Measurements from ENCODE around the gene FSIP2. TPM values are rescaled to one million over a fixed set of nuclear protein-coding genes. Genes with fewer than 3 reads are reported as not detected.

The FSIP2 gene
- total RNA-seq, 1 experiment from 2014 or later, result 2.2 TPM

DNA sequence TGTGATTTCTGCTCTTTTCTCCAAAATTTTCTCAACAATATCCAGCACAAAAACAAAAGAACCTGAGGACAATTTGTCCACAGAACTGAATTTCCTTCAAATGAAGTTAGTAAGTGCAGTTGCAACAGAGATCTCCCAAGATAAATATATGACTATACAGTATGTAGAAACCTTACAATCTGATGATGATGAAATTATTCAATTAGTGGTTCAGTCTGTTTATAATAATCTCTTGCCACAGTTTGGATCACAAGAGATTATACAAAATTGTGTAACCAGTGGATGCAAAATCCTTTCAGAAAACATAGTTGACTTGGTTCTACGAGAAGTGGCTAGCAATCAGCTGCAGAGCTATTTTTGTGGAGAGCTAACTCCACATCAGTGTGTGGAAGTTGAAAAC is 68.7 kb downstream of the FSIP2 start:
- DNase-seq (ENCODE audit: low spot score), result no peak
- ChIA-PET CTCF (no interaction called here), POLR2A (no interaction called here)
- Mint-ChIP-seq H3K9me3 (peaks cover 10% of the 10 kb centered on the region), H3K27ac (no peak overlapping the region), H3K4me3 (no peak overlapping the region), H3K27me3 (ENCODE audit: low read depth) (no peaks in the 10 kb centered on the region), H3K36me3 (peaks cover 7% of the 10 kb centered on the region), H3K4me1 (no peaks in the 10 kb centered on the region; the same call in 1 of the 2 replicates)
- no peak for ATAC-seq
- TF ChIP-seq FOXK1 (CRISPR knock-in tag; IDR thresholded peaks at IDR 0.05) (no peak), PRRX2 (CRISPR knock-in tag; IDR thresholded peaks at IDR 0.05) (no peak), KAT7 (CRISPR knock-in tag; IDR thresholded peaks at IDR 0.05; ENCODE audit: borderline replicate concordance) (no peak), ZNF232 (CRISPR knock-in tag; IDR thresholded peaks at IDR 0.05) (no peak), CREB1 (CRISPR knock-in tag; IDR thresholded peaks at IDR 0.05) (no peak), ZBTB21 (CRISPR knock-in tag; IDR thresholded peaks at IDR 0.05; ENCODE audit: borderline replicate concordance) (no peak)
- TF ChIP-seq, protein P1, sequence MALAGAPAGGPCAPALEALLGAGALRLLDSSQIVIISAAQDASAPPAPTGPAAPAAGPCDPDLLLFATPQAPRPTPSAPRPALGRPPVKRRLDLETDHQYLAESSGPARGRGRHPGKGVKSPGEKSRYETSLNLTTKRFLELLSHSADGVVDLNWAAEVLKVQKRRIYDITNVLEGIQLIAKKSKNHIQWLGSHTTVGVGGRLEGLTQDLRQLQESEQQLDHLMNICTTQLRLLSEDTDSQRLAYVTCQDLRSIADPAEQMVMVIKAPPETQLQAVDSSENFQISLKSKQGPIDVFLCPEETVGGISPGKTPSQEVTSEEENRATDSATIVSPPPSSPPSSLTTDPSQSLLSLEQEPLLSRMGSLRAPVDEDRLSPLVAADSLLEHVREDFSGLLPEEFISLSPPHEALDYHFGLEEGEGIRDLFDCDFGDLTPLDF (CRISPR knock-in tag; IDR thresholded peaks at IDR 0.05), result no peak
- TF ChIP-seq, protein P2, sequence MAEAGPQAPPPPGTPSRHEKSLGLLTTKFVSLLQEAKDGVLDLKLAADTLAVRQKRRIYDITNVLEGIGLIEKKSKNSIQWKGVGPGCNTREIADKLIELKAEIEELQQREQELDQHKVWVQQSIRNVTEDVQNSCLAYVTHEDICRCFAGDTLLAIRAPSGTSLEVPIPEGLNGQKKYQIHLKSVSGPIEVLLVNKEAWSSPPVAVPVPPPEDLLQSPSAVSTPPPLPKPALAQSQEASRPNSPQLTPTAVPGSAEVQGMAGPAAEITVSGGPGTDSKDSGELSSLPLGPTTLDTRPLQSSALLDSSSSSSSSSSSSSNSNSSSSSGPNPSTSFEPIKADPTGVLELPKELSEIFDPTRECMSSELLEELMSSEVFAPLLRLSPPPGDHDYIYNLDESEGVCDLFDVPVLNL (CRISPR knock-in tag; IDR thresholded peaks at IDR 0.05; ENCODE audit: borderline replicate concordance, low read depth), result no peak
- TF ChIP-seq, protein P3, sequence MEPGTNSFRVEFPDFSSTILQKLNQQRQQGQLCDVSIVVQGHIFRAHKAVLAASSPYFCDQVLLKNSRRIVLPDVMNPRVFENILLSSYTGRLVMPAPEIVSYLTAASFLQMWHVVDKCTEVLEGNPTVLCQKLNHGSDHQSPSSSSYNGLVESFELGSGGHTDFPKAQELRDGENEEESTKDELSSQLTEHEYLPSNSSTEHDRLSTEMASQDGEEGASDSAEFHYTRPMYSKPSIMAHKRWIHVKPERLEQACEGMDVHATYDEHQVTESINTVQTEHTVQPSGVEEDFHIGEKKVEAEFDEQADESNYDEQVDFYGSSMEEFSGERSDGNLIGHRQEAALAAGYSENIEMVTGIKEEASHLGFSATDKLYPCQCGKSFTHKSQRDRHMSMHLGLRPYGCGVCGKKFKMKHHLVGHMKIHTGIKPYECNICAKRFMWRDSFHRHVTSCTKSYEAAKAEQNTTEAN (CRISPR knock-in tag; IDR thresholded peaks at IDR 0.05), result no peak

DNA sequence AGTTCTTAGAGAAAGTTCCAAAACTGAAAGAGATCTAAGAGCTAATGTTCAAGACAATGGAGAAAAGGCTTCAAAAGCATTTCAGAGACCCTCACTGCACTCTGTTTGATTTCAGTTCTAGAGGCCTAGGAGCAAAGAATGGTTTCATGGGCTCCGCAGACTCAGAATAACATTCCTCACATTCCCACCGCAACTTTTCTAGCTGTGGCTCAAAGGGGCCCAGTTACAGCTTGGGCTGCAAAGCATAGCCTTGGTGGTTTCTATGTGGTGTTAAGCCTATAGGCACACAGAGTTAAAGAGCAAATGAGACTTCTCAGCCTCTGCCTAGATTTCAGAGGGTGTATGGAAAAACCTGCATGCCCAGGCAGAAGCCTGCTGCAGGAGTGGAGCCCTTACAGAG is 73.0 kb downstream of the FSIP2 start:
- no peaks in the 10 kb centered on the region for H3K27me3 Mint-ChIP-seq (ENCODE audit: low read depth)
- peaks cover 10% of the 10 kb centered on the region for H3K9me3 Mint-ChIP-seq
- peak; percentile 88 for ATAC-seq
- ChIA-PET POLR2A (no interaction called here), CTCF (no interaction called here)
- no peak overlapping the region for H3K27ac Mint-ChIP-seq
- DNase-seq (ENCODE audit: low spot score), result peak; percentile 10
- peaks cover 7% of the 10 kb centered on the region for H3K36me3 Mint-ChIP-seq
- H3K4me1 Mint-ChIP-seq, result no peaks in the 10 kb centered on the region; the same call in 1 of the 2 replicates
- no peak overlapping the region for H3K4me3 Mint-ChIP-seq
- no peak for TF ChIP-seq ZNF317 (CRISPR knock-in tag; IDR thresholded peaks at IDR 0.05; ENCODE audit: borderline replicate concordance, low read depth)
- no peak for TF ChIP-seq ELF4 (CRISPR knock-in tag; IDR thresholded peaks at IDR 0.05; ENCODE audit: low read depth)
- TF ChIP-seq, protein P4, sequence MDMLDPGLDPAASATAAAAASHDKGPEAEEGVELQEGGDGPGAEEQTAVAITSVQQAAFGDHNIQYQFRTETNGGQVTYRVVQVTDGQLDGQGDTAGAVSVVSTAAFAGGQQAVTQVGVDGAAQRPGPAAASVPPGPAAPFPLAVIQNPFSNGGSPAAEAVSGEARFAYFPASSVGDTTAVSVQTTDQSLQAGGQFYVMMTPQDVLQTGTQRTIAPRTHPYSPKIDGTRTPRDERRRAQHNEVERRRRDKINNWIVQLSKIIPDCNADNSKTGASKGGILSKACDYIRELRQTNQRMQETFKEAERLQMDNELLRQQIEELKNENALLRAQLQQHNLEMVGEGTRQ (CRISPR knock-in tag; IDR thresholded peaks at IDR 0.05), result no peak
- TF ChIP-seq MXD4 (CRISPR knock-in tag; IDR thresholded peaks at IDR 0.05; ENCODE audit: borderline replicate concordance), result no peak
- TF ChIP-seq, protein P5, sequence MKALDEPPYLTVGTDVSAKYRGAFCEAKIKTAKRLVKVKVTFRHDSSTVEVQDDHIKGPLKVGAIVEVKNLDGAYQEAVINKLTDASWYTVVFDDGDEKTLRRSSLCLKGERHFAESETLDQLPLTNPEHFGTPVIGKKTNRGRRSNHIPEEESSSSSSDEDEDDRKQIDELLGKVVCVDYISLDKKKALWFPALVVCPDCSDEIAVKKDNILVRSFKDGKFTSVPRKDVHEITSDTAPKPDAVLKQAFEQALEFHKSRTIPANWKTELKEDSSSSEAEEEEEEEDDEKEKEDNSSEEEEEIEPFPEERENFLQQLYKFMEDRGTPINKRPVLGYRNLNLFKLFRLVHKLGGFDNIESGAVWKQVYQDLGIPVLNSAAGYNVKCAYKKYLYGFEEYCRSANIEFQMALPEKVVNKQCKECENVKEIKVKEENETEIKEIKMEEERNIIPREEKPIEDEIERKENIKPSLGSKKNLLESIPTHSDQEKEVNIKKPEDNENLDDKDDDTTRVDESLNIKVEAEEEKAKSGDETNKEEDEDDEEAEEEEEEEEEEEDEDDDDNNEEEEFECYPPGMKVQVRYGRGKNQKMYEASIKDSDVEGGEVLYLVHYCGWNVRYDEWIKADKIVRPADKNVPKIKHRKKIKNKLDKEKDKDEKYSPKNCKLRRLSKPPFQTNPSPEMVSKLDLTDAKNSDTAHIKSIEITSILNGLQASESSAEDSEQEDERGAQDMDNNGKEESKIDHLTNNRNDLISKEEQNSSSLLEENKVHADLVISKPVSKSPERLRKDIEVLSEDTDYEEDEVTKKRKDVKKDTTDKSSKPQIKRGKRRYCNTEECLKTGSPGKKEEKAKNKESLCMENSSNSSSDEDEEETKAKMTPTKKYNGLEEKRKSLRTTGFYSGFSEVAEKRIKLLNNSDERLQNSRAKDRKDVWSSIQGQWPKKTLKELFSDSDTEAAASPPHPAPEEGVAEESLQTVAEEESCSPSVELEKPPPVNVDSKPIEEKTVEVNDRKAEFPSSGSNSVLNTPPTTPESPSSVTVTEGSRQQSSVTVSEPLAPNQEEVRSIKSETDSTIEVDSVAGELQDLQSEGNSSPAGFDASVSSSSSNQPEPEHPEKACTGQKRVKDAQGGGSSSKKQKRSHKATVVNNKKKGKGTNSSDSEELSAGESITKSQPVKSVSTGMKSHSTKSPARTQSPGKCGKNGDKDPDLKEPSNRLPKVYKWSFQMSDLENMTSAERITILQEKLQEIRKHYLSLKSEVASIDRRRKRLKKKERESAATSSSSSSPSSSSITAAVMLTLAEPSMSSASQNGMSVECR (CRISPR knock-in tag; IDR thresholded peaks at IDR 0.05; ENCODE audit: borderline replicate concordance), result no peak
- TF ChIP-seq, protein P6, sequence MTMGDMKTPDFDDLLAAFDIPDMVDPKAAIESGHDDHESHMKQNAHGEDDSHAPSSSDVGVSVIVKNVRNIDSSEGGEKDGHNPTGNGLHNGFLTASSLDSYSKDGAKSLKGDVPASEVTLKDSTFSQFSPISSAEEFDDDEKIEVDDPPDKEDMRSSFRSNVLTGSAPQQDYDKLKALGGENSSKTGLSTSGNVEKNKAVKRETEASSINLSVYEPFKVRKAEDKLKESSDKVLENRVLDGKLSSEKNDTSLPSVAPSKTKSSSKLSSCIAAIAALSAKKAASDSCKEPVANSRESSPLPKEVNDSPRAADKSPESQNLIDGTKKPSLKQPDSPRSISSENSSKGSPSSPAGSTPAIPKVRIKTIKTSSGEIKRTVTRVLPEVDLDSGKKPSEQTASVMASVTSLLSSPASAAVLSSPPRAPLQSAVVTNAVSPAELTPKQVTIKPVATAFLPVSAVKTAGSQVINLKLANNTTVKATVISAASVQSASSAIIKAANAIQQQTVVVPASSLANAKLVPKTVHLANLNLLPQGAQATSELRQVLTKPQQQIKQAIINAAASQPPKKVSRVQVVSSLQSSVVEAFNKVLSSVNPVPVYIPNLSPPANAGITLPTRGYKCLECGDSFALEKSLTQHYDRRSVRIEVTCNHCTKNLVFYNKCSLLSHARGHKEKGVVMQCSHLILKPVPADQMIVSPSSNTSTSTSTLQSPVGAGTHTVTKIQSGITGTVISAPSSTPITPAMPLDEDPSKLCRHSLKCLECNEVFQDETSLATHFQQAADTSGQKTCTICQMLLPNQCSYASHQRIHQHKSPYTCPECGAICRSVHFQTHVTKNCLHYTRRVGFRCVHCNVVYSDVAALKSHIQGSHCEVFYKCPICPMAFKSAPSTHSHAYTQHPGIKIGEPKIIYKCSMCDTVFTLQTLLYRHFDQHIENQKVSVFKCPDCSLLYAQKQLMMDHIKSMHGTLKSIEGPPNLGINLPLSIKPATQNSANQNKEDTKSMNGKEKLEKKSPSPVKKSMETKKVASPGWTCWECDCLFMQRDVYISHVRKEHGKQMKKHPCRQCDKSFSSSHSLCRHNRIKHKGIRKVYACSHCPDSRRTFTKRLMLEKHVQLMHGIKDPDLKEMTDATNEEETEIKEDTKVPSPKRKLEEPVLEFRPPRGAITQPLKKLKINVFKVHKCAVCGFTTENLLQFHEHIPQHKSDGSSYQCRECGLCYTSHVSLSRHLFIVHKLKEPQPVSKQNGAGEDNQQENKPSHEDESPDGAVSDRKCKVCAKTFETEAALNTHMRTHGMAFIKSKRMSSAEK (CRISPR knock-in tag; IDR thresholded peaks at IDR 0.05; ENCODE audit: borderline replicate concordance), result no peak
- no peak for TF ChIP-seq SP1 (CRISPR knock-in tag; conservative IDR thresholded peaks at IDR 0.05)
- TF ChIP-seq, protein P3 (CRISPR knock-in tag; IDR thresholded peaks at IDR 0.05), result no peak
- TF ChIP-seq, protein P7, sequence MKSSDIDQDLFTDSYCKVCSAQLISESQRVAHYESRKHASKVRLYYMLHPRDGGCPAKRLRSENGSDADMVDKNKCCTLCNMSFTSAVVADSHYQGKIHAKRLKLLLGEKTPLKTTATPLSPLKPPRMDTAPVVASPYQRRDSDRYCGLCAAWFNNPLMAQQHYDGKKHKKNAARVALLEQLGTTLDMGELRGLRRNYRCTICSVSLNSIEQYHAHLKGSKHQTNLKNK (CRISPR knock-in tag; IDR thresholded peaks at IDR 0.05), result no peak
- TF ChIP-seq ETV6 (CRISPR knock-in tag; IDR thresholded peaks at IDR 0.05), result no peak
- TF ChIP-seq CREM (CRISPR knock-in tag; IDR thresholded peaks at IDR 0.05), result no peak
- TF ChIP-seq ZBTB21 (CRISPR knock-in tag; IDR thresholded peaks at IDR 0.05; ENCODE audit: borderline replicate concordance), result no peak
- TF ChIP-seq OVOL2 (CRISPR knock-in tag; IDR thresholded peaks at IDR 0.05; ENCODE audit: borderline replicate concordance), result no peak
